ENCODE data around the gene GADL1.

DNA sequence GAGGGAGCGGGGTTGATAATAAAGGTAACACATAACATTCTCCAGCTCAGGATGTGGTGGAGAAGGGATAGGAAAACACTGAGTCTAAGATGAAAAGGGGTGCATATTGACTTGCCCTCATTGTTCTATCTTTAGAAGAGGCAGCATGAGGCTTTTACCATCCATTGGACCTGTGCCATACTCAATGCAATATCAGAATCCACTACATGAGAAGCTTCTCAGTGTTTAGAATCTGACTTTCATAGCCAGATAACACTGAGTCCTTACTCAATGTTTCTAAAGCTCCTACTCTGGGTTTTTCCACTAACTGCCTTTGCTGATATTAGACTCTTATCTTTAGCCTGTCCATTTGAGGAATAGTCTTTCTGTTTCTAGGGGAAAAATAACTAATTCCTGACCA lies 24.3 kb upstream of the GADL1 start:
- no peak for TF ChIP-seq ZNF596 (tag by site-specific recombination; IDR thresholded peaks at IDR 0.05)
- no peak for TF ChIP-seq ZNF704 (tag by site-specific recombination; IDR thresholded peaks at IDR 0.05)
